Gastrocnemius medialis (tissue), 4 donors: Measurements from ENCODE around the gene OR10P1. TPM values are rescaled to one million over a fixed set of nuclear protein-coding genes. Genes with fewer than 3 reads are reported as not detected.

ENCODE experiments used
- ATAC-seq, 2 donors: fragments of 150-250 bp; one replicate each; pipeline ENCODE4 v1.9.1; 2016
- DNase-seq, 2 donors: peaks; one replicate each; pipeline ENCODE4 v3.0.0-alpha.2; 2019
- H3K27ac ChIP-seq, 4 donors: fragments of 200-600 bp; sonication (generic); 1 replicate in 1 of 4; 2 replicates in 3 of 4; pipeline ENCODE4 v1.5.1; 2016 to 2018; ENCODE audit warnings: mild to moderate bottlenecking in 2 of 4, moderate library complexity in 1 of 4
- H3K27me3 ChIP-seq, 3 donors: fragments of 200-600 bp; sonication (generic) in 2 of 3; 1 replicate in 1 of 3; 2 replicates in 2 of 3; pipeline versions ENCODE4 v1.5.1 to v1.6.0; 2016 to 2019; ENCODE audit warnings: mild to moderate bottlenecking in 1 of 3, moderate library complexity in 1 of 3
- H3K36me3 ChIP-seq, 2 donors: fragments of 200-600 bp; sonication (generic) in 1 of 2; one replicate each; pipeline ENCODE4 v1.5.1; 2017 to 2018
- H3K4me1 ChIP-seq, 2 donors: fragments of 200-600 bp; sonication (generic) in 1 of 2; one replicate each; pipeline ENCODE4 v1.5.1; 2016 to 2017; ENCODE audit warnings: mild to moderate bottlenecking in 2 of 2
- H3K4me3 ChIP-seq, 4 donors: fragments of 200-600 bp; sonication (generic) in 3 of 4; 1 replicate in 1 of 4; 2 replicates in 3 of 4; pipeline ENCODE4 v1.5.1; 2016 to 2019; ENCODE audit warnings: mild to moderate bottlenecking in 2 of 4
- H3K9me3 ChIP-seq, 3 donors: fragments of 200-600 bp; sonication (generic) in 2 of 3; 1 replicate in 1 of 3; 2 replicates in 2 of 3; pipeline ENCODE4 v1.5.1; 2016 to 2019
- POLR2A ChIP-seq, 2 donors: fragments of 450-650 bp; IDR thresholded peaks; one replicate each; pipeline ENCODE4 v1.6.1; 2017; ENCODE audit warnings: antibody characterized with exemption in 2 of 2, mild to moderate bottlenecking in 2 of 2, moderate library complexity in 2 of 2
- in situ Hi-C, 4 donors: fragments of 200-750 bp; cut with MboI; loops; one replicate each; pipeline versions ENCODE4 v1.15.0 to v1.8.0; 2017; ENCODE audit warnings: low sequenced_read_pairs in 4 of 4
- intact Hi-C: fragments of 100-400 bp; cut with DNase I; formaldehyde crosslinking; loops from one replicate; pipeline ENCODE4 v1.15.1; 2023; ENCODE audit warnings: low total_unique reads
- total RNA-seq, 4 donors: library from RNA; depleted of rRNA; stranded (reverse); fragments of >200 nt; gene quantifications; one replicate each; pipeline versions ENCODE4 v1.1.0 to v1.2.3, GENCODE V29; 2016
- TF ChIP-seq, protein P1 (sequence below), 5 experiments: fragments of 450-650 bp in 3 of 5; fragments of 200-600 bp in 2 of 5; sonication (generic) in 2 of 5; IDR thresholded peaks in 4 of 5; conservative IDR thresholded peaks in 1 of 5; 1 replicate in 4 of 5; 2 replicates in 1 of 5; pipeline ENCODE4 v1.5.1; 2016 to 2019; ENCODE audit warnings: antibody characterized with exemption in 5 of 5, mild to moderate bottlenecking in 3 of 5, moderate library complexity in 3 of 5

The OR10P1 gene
- total RNA-seq, 4 donors from 2014 or later: not detected

DNA sequence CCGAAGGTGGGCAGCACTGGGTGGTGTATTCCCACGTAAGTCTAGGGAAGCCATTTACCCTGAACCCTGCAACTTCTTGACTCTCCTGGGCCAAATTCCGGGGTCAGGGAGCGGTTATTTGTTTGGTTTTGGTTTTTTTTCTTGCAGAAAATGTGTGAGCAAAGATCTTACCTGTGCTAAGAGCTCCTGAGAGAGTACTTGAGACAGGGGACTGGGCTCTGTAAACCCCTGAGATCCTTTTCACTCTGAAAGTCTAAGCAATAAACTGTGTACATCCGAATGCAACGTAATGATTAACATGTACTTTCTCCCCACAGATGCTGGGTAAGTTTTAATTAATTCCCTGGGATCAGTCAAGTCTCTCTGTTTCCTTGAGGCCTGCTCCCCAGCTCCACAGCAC, 21.5 kb downstream of the OR10P1 start:
- H3K27ac ChIP-seq: peak overlapping the region; percentile 78 to 84 (median 82)
- peaks cover 15 to 22% of the 10 kb centered on the region in 2 donors for H3K4me1 ChIP-seq
- intact Hi-C loops (loop anchor here (5.0 to 10.0 kb wide), 2 partner anchors 64 to 157 kb away; partner anchors contain the start of genes ORMDL2, RDH5 and SARNP), in situ Hi-C loops (loop anchor here in 1 of 4 donors (25.0 kb wide), 1 partner anchor 154 kb away; the partner anchor contains the start of genes ORMDL2 and SARNP)
- H3K36me3 ChIP-seq: no peaks in the 10 kb centered on the region
- no peak for DNase-seq
- TF ChIP-seq, protein P1, sequence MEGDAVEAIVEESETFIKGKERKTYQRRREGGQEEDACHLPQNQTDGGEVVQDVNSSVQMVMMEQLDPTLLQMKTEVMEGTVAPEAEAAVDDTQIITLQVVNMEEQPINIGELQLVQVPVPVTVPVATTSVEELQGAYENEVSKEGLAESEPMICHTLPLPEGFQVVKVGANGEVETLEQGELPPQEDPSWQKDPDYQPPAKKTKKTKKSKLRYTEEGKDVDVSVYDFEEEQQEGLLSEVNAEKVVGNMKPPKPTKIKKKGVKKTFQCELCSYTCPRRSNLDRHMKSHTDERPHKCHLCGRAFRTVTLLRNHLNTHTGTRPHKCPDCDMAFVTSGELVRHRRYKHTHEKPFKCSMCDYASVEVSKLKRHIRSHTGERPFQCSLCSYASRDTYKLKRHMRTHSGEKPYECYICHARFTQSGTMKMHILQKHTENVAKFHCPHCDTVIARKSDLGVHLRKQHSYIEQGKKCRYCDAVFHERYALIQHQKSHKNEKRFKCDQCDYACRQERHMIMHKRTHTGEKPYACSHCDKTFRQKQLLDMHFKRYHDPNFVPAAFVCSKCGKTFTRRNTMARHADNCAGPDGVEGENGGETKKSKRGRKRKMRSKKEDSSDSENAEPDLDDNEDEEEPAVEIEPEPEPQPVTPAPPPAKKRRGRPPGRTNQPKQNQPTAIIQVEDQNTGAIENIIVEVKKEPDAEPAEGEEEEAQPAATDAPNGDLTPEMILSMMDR (IDR thresholded peaks at IDR 0.05 in 4 of 5, conservative IDR thresholded peaks at IDR 0.05 in 1 of 5): no peak
- no peak for TF ChIP-seq POLR2A (IDR thresholded peaks at IDR 0.05)
- no peak for ATAC-seq
- no peaks in the 10 kb centered on the region for H3K27me3 ChIP-seq
- H3K9me3 ChIP-seq: no peaks in the 10 kb centered on the region
- H3K4me3 ChIP-seq: no peak overlapping the region

DNA sequence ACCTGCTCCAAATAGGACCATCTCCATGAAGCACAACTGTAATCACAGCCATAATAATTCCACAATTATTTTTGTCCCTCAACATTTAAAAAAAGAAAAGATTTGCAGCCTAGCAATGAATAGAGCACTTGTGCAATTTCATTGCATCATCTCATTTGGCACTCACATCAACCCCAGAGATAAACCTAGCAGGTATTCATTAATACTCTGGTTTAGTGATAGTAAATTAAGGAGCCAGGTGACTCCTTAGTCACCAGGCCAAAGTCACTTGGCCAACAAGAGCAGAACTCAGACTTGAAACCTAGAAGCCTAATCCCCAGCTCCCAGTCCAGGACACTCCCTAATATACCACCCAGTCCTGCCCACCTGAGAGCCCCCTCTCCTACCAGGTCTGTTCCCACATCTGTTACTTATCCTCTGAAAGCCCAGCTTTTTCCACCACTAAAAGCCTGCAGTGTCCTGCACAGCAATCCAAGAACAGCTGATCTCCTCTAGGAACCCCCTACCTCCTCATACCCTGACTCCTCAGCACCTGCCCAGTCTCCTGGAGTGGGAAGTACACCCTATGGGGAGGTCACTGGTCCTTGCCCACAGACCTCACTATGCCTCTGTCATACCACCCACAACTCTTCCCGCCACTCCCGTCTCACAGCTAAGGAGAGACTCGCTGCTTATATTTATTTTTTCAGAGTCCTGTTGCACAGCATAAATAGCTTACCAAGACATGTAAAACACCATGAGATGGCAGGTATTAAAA, 22.1 kb downstream of the OR10P1 start:
- TF ChIP-seq, protein P1 (IDR thresholded peaks at IDR 0.05 in 4 of 5, conservative IDR thresholded peaks at IDR 0.05 in 1 of 5): no peak
- TF ChIP-seq POLR2A (IDR thresholded peaks at IDR 0.05): no peak
- peak in 1 of 2 donors; percentile 18 for DNase-seq
- intact Hi-C loops: loop anchor here (5.0 to 10.0 kb wide), 2 partner anchors 63 to 156 kb away; partner anchors contain the start of genes ORMDL2, RDH5 and SARNP
- H3K27me3 ChIP-seq: no peaks in the 10 kb centered on the region
- no peaks in the 10 kb centered on the region for H3K36me3 ChIP-seq
- in situ Hi-C loops: loop anchor here in 1 of 4 donors (25.0 kb wide), 1 partner anchor 153 kb away; the partner anchor contains the start of genes ORMDL2 and SARNP
- H3K4me3 ChIP-seq: no peak overlapping the region
- peak overlapping the region; percentile 78 to 84 (median 82) for H3K27ac ChIP-seq
- H3K9me3 ChIP-seq: no peaks in the 10 kb centered on the region
- ATAC-seq: peak; percentile 57 to 71
- H3K4me1 ChIP-seq: peaks cover 15 to 22% of the 10 kb centered on the region in 2 donors

DNA sequence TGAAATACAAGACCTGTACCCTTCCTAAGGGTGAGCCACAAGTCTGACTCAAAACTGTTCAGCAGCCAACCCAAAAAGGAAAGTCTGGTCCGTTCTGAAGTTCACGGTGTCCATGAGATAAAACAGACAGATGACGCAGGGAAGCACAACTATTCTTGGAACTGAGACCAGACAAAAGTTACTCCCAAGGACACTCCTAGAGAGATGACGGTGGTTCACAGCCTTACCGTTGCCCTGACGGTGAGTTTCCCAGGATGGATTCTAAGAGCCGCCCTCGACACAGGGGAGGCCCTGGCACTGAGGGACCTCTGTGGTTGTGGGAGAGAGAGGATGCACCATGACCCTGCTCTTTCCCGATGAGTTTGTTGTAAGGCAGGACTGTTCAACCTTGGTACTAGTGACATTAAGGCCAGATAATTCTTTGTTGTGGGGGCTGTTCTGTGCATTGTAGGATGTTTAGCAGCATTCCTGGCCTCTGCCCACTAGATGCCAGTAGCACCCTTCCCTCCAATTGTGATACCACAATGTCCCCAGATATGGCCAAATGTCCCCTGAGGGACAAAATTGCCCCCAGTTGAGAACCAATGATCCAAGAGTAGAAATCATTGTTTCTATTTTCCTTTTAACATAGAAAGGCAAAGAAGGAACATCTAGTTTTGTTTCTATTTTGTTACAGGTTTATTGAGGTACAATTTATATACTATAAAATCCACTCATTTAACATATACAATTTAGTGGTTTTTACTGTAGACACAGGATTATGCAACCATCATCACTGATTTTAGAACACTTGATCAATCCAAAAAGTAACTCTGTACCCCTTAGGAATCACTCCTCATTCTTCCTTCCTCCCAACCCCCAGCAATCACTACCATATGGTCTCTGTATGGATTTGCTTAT, 23.0 kb downstream of the OR10P1 start:
- DNase-seq (peak; percentile 41 to 49), ATAC-seq (peak; percentile 83 to 85)
- no peaks in the 10 kb centered on the region for H3K36me3 ChIP-seq
- no peaks in the 10 kb centered on the region for H3K27me3 ChIP-seq
- peaks cover 15 to 22% of the 10 kb centered on the region in 2 donors for H3K4me1 ChIP-seq
- TF ChIP-seq POLR2A (IDR thresholded peaks at IDR 0.05): no peak
- TF ChIP-seq, protein P1 (IDR thresholded peaks at IDR 0.05 in 4 of 5, conservative IDR thresholded peaks at IDR 0.05 in 1 of 5): peak in 2 of 5 experiments; percentile 27 to 47
- H3K4me3 ChIP-seq: no peak overlapping the region
- in situ Hi-C loops (loop anchor here in 1 of 4 donors (25.0 kb wide), 1 partner anchor 153 kb away; the partner anchor contains the start of genes ORMDL2 and SARNP), intact Hi-C loops (loop anchor here (5.0 to 10.0 kb wide), 2 partner anchors 63 to 155 kb away; partner anchors contain the start of genes ORMDL2, RDH5 and SARNP)
- peak overlapping the region; percentile 78 to 84 (median 82) for H3K27ac ChIP-seq
- no peaks in the 10 kb centered on the region for H3K9me3 ChIP-seq

DNA sequence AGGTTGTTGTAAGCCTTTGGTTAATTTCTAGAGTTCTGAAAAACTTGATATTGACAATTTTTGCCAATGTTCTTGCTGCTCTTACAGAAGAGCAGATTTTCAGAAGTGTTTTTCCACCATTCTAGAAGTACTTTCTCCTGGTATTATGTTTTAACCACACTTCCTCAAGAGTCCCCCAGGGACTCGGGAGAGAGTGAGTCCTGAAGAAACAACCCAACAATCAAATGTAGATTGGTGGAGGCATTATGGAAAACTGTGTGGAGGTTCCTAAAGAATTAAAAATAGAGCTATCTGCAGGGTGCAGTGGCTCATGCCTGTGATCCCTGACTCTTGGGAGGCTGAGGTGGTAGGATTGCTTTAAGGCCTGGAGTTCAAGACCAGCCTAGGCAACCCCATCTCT, 26.7 kb downstream of the OR10P1 start:
- Histone ChIP-seq H3K36me3 (no peaks in the 10 kb centered on the region), H3K4me1 (peaks cover 8 to 16% of the 10 kb centered on the region in 2 donors), H3K9me3 (no peaks in the 10 kb centered on the region), H3K27me3 (no peaks in the 10 kb centered on the region), H3K4me3 (no peak overlapping the region), H3K27ac (no peak overlapping the region)
- TF ChIP-seq, protein P1 (IDR thresholded peaks at IDR 0.05 in 4 of 5, conservative IDR thresholded peaks at IDR 0.05 in 1 of 5): no peak
- TF ChIP-seq POLR2A (IDR thresholded peaks at IDR 0.05): no peak
- DNase-seq (no peak), ATAC-seq (no peak)
- in situ Hi-C loops (loop anchor here in 1 of 4 donors (25.0 kb wide), 1 partner anchor 149 kb away; the partner anchor contains the start of genes ORMDL2 and SARNP), intact Hi-C loops (no loop called here)
